IPS-NIHi7 (cell line): ENCODE measurements around the gene KRTAP10-6.
"Not testable (repeated sequence)": the region's sequence is repeated elsewhere in the genome, so short reads cannot be mapped to it uniquely, and the experiment has no call there.

ENCODE experiments used
- DNase-seq: peaks from one replicate; pipeline ENCODE4 v3.0.0; 2012; ENCODE audit warnings: mixed read lengths; ENCODE audit errors: extremely low spot score

Gene KRTAP10-6

GRCh38 chr21:44592446-44593311 is at the start of gene KRTAP10-6:
KRTAP10-6 (minus strand) TSS chr21:44592505; CDS start chr21:44592484, 21 bp downstream.
- no peak for DNase-seq

GRCh38 chr21:44640761-44641160 is 48.5 kb upstream of the KRTAP10-6 start:
- DNase-seq = no peak

- DNase-seq = no peak
Measured at GRCh38 chr21:44639331-44639655, 47.0 kb upstream of the KRTAP10-6 start.

- not testable (repeated sequence) for DNase-seq
Measured at GRCh38 chr21:44638506-44639330, 46.4 kb upstream of the KRTAP10-6 start.

GRCh38 chr21:44637851-44638348 is 45.6 kb upstream of the KRTAP10-6 start:
- not testable (repeated sequence) for DNase-seq

- no peak for DNase-seq
Measured at GRCh38 chr21:44637018-44637850, 44.9 kb upstream of the KRTAP10-6 start, which contains the start of gene KRTAP10-10. KRTAP10-10 (plus strand) TSS chr21:44637356; CDS start chr21:44637418, 62 bp downstream.

GRCh38 chr21:44636209-44637017 is 44.1 kb upstream of the KRTAP10-6 start:
- no peak for DNase-seq

- no peak for DNase-seq
Measured at GRCh38 chr21:44632067-44632466, 39.8 kb upstream of the KRTAP10-6 start.

- no peak for DNase-seq
Measured at GRCh38 chr21:44630440-44630839, 38.1 kb upstream of the KRTAP10-6 start.

GRCh38 chr21:44628707-44629391 is 36.5 kb upstream of the KRTAP10-6 start:
- no peak for DNase-seq

- DNase-seq = not testable (repeated sequence)
Measured at GRCh38 chr21:44627831-44628233, 35.5 kb upstream of the KRTAP10-6 start.

- DNase-seq = not testable (repeated sequence)
Measured at GRCh38 chr21:44627181-44627822, 35.0 kb upstream of the KRTAP10-6 start.

GRCh38 chr21:44626673-44627143 is 34.4 kb upstream of the KRTAP10-6 start, which contains the start of gene KRTAP10-9:
KRTAP10-9 (plus strand) TSS chr21:44627093; CDS start chr21:44627172, 79 bp downstream.
- DNase-seq = no peak

GRCh38 chr21:44626262-44626661 is 34.0 kb upstream of the KRTAP10-6 start:
- no peak for DNase-seq

- no peak for DNase-seq
Measured at GRCh38 chr21:44625756-44626155, 33.5 kb upstream of the KRTAP10-6 start.

- DNase-seq = no peak
Measured at GRCh38 chr21:44623575-44623974, 31.3 kb upstream of the KRTAP10-6 start.

GRCh38 chr21:44619886-44620285 is 27.6 kb upstream of the KRTAP10-6 start:
- no peak for DNase-seq

- DNase-seq = no peak
Measured at GRCh38 chr21:44618909-44619308, 26.6 kb upstream of the KRTAP10-6 start.

- DNase-seq = peak; percentile 70
Measured at GRCh38 chr21:44618504-44618903, 26.2 kb upstream of the KRTAP10-6 start.
